ENCODE measurements around the gene PROS1. TPM values are rescaled to one million over a fixed set of nuclear protein-coding genes. Genes with fewer than 3 reads are reported as not detected.

PROS1 gene
- total and polyA plus RNA-seq, 2 donors (not counting 3 experiments of a cell fraction or from before 2014, with no cell fraction given) = 2.6 to 5.2 TPM

DNA sequence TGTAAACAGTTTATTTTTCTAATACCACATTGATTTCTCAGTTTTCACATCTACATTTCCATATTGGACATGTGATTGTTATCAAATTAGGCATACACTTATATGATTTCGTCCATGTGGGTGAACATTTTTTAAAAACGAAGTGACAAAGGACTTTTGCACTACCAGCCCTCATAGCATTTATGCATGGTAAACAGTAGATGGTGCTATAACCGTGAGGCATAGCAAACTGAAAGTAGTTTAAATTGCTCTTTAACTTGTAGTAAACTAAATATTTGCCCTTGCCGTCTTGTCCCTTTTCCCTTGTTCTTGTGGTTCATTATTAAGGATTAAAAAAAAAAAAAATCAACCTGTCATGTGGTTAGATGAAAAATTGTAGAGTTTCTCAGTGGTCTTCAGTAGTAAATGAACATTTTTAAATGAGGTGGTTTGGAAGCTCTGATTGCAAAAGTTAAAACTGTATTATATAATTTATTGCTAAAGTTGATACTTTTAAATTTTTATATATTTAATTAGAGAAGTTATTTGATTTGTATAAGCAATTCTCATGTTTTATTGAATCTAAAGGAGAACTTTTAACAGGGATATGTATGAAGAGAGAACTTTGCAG lies 30.7 kb upstream of the PROS1 start:
- H3K79me2 ChIP-seq (ENCODE audit: control insufficient read depth, insufficient read depth, low read length) = no peaks in the 10 kb centered on the region
- dilution Hi-C loops (cut with MboI; ENCODE audit: extremely low pct_ligation_motif_present, low sequenced_read_pairs) (no loop called here), intact Hi-C loops (cut with micrococcal nuclease) (loop anchor here (1.0 to 10.0 kb wide), 6 partner anchors 24 to 250 kb away; partner anchors contain the start of genes ARL13B, DHFR2 and NSUN3)
- POLR2A ChIA-PET = interaction anchor here (0.9 kb wide), 1 partner anchor 59 kb away, joined by 4 read pairs; the partner anchor contains the start of genes DHFR2 and NSUN3
- CTCF ChIA-PET = interaction anchor here (0.6 to 1.5 kb wide), 20 partner anchors 9 to 1722 kb away, joined by 3 to 34 read pairs (median 4); partner anchors contain the start of genes ARL13B, DHFR2, NSUN3 and PROS1
- peaks cover 3% of the 10 kb centered on the region for H3K4me1 ChIP-seq (ENCODE audit: control insufficient read depth, extremely low read depth, insufficient read depth, low read length)
- H3K9ac ChIP-seq (replicated peaks; ENCODE audit: extremely low read depth, insufficient read depth, low read length) = peak overlapping the region; percentile 72
- H3K4me2 ChIP-seq (ENCODE audit: insufficient read depth, low read length) = peak overlapping the region; percentile 90
- TF ChIP-seq, protein P1, sequence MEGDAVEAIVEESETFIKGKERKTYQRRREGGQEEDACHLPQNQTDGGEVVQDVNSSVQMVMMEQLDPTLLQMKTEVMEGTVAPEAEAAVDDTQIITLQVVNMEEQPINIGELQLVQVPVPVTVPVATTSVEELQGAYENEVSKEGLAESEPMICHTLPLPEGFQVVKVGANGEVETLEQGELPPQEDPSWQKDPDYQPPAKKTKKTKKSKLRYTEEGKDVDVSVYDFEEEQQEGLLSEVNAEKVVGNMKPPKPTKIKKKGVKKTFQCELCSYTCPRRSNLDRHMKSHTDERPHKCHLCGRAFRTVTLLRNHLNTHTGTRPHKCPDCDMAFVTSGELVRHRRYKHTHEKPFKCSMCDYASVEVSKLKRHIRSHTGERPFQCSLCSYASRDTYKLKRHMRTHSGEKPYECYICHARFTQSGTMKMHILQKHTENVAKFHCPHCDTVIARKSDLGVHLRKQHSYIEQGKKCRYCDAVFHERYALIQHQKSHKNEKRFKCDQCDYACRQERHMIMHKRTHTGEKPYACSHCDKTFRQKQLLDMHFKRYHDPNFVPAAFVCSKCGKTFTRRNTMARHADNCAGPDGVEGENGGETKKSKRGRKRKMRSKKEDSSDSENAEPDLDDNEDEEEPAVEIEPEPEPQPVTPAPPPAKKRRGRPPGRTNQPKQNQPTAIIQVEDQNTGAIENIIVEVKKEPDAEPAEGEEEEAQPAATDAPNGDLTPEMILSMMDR (IDR thresholded peaks at IDR 0.05; ENCODE audit: extremely low read depth in 1 of 2, insufficient read depth in 1 of 2, low read depth in 1 of 2, low read length in 2 of 2) = peak; percentile 61 to 64
- TF ChIP-seq MYC (IDR thresholded peaks at IDR 0.05; ENCODE audit: low read depth, low read length) (no peak), EZH2 (IDR thresholded peaks at IDR 0.05; ENCODE audit: borderline replicate concordance, low read depth, low read length, severe bottlenecking) (no peak)
- H3K9me3 ChIP-seq (replicated peaks; ENCODE audit: control insufficient read depth, insufficient read depth, low read length) = no peaks in the 10 kb centered on the region
- no peaks in the 10 kb centered on the region for H4K20me1 ChIP-seq (replicated peaks; ENCODE audit: control insufficient read depth, extremely low read depth, insufficient read depth, low read length)
- FAIRE-seq (peak; percentile 81), DNase-seq (ENCODE audit: low read depth, low spot score) (peak; percentile 73)
- H2AFZ ChIP-seq (ENCODE audit: low read depth, low read length) = peak overlapping the region; percentile 45
- BruUV-seq (replicated peaks) = no TSS peak
- H3K36me3 ChIP-seq (ENCODE audit: control insufficient read depth in 2 of 2, extremely low read depth in 1 of 2, insufficient read depth in 2 of 2, low read length in 2 of 2) = no peaks in the 10 kb centered on the region
- H3K4me3 ChIP-seq (replicated peaks in 1 of 3; ENCODE audit: insufficient read depth in 1 of 3, low read depth in 1 of 3, low read length in 3 of 3) = peak overlapping the region in 1 of 3 experiments; percentile 48
- H3K27me3 ChIP-seq (ENCODE audit: control insufficient read depth in 2 of 2, insufficient read depth in 2 of 2, low read length in 2 of 2) = no peaks in the 10 kb centered on the region
- no peaks in the 10 kb centered on the region for H3K9me1 ChIP-seq (replicated peaks; ENCODE audit: control insufficient read depth, extremely low read depth, insufficient read depth, low read length)
- no peak overlapping the region for H3K27ac ChIP-seq (ENCODE audit: insufficient read depth, low read depth, low read length)
